Activated B cell treated with CpG ODN at 0.5 μM for 24 hours (primary cell): Measurements from ENCODE around the gene VAT1. TPM values are rescaled to one million over a fixed set of nuclear protein-coding genes. Genes with fewer than 3 reads are reported as not detected.

ENCODE experiments used
- ATAC-seq: fragments of 200-7000 bp; cut with Tn5 transposase; one replicate; pipeline ENCODE4 v1.10.0; 2021; ENCODE audit warnings: low read depth, mild to moderate bottlenecking, moderate library complexity
- CTCF ChIA-PET: fragments of 350-600 bp; sonication (Branson Sonifier 250); formaldehyde crosslinking; loops from one replicate; lab custom pipeline; 2021; ENCODE audit warnings: antibody characterized with exemption; lab: Charles Lee
- POLR2A ChIA-PET: fragments of 350-600 bp; sonication (Branson Sonifier 250); formaldehyde crosslinking; loops from one replicate; lab custom pipeline; 2021; ENCODE audit warnings: antibody characterized with exemption; lab: Charles Lee
- DNase-seq: peaks from one replicate; pipeline ENCODE4 v3.0.0; 2022
- H3K27ac Mint-ChIP-seq: one replicate; pipeline ENCODE4 v1.8.0; 2020; ENCODE audit warnings: mixed read lengths
- H3K27me3 Mint-ChIP-seq: one replicate; pipeline ENCODE4 v1.8.0; 2021; ENCODE audit warnings: mixed read lengths
- H3K36me3 Mint-ChIP-seq: one replicate; pipeline ENCODE4 v1.8.0; 2021; ENCODE audit warnings: low read depth, mixed read lengths
- H3K4me1 Mint-ChIP-seq: one replicate; pipeline ENCODE4 v1.8.0; 2021; ENCODE audit warnings: mixed read lengths
- H3K4me3 Mint-ChIP-seq: one replicate; pipeline ENCODE4 v1.8.0; 2020; ENCODE audit warnings: mild to moderate bottlenecking, mixed read lengths
- H3K9me3 Mint-ChIP-seq: one replicate; pipeline ENCODE4 v1.8.0; 2020; ENCODE audit warnings: mixed read lengths
- intact Hi-C: fragments of 100-400 bp; cut with micrococcal nuclease; formaldehyde crosslinking; loops from one replicate; pipeline ENCODE4 v1.15.1; 2024
- total RNA-seq: library from RNA; stranded (reverse); gene quantifications from 2 replicates; pipeline ENCODE4 v1.2.3, GENCODE V29; 2022
- TF ChIP-seq, protein P1 (sequence below): fragments of 200-600 bp; IDR thresholded peaks from one replicate; pipeline ENCODE4 v1.8.0; 2022; ENCODE audit warnings: antibody characterized with exemption, mild to moderate bottlenecking

The VAT1 gene
- total RNA-seq, result 34.4 and 38.5 TPM in 2 replicates

DNA sequence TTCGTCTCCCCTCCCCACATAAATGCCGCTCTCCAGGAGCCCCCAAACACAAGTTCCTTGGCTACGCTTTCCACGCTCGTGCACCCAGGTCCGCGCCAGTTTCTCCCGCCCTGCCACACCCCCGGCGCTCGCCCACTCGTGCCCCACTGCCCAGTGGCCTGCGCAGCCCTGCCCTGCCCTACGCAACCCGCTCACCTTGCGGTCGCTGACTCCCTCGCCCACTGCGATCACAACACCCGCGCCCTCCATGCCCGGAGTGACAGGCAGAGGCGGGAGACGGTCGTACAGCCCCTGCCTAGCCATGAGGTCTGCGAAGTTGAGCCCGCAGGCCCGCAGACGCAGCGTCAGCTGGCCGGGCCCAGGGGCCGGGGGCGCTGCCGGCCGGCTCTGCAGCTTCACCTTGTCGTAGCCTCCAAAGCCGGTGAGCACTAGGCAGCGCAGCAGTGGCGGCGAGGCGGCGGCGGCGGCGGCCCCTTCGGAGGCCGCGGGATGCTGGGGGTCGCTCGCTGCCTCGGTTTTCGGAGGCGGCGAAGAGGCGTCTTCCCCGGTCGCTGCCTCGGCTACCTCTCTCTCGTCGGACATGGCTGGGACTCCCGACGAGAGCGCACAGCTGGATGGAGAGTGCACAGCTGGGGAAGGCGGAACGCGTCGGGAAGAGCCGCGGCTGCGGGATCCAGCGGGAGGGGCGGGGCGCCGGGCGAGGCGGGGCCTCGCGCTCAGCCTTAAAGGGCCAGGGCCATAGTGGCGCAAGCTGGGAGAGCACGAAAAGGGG, at the start of gene VAT1:
TSS of gene VAT1 (minus strand) at position 645 of the 772 bp plus-strand sequence. CDS start at position 582, 63 bp downstream.
- TF ChIP-seq, protein P1, sequence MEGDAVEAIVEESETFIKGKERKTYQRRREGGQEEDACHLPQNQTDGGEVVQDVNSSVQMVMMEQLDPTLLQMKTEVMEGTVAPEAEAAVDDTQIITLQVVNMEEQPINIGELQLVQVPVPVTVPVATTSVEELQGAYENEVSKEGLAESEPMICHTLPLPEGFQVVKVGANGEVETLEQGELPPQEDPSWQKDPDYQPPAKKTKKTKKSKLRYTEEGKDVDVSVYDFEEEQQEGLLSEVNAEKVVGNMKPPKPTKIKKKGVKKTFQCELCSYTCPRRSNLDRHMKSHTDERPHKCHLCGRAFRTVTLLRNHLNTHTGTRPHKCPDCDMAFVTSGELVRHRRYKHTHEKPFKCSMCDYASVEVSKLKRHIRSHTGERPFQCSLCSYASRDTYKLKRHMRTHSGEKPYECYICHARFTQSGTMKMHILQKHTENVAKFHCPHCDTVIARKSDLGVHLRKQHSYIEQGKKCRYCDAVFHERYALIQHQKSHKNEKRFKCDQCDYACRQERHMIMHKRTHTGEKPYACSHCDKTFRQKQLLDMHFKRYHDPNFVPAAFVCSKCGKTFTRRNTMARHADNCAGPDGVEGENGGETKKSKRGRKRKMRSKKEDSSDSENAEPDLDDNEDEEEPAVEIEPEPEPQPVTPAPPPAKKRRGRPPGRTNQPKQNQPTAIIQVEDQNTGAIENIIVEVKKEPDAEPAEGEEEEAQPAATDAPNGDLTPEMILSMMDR, result no peak
- ATAC-seq (peak; percentile 46), DNase-seq (peak; percentile 66)
- ChIA-PET POLR2A (interaction anchor here (0.6 to 2.5 kb wide), 15 partner anchors 9 to 1099 kb away, joined by 3 to 22 read pairs (median 5); partner anchors contain the start of genes BRCA1, IFI35, RPL27 and TMEM106A), CTCF (interaction anchor here (0.9 kb wide), 1 partner anchor 24 kb away, joined by 3 read pairs; the partner anchor contains the start of gene RPL27)
- peak within 1 kb of the TSS; percentile 78 for H3K27ac Mint-ChIP-seq
- no peaks in the 10 kb centered on the region for H3K9me3 Mint-ChIP-seq
- H3K36me3 Mint-ChIP-seq, result peaks cover 11% of the 10 kb centered on the region
- intact Hi-C loops, result loop anchor here (1.0 to 5.0 kb wide), 4 partner anchors 15 to 190 kb away; partner anchors contain the start of genes BRCA1, IFI35, RPL27 and TMEM106A
- peak within 1 kb of the TSS; percentile 92 for H3K4me3 Mint-ChIP-seq
- H3K27me3 Mint-ChIP-seq, result no peaks in the 10 kb centered on the region
- H3K4me1 Mint-ChIP-seq, result peaks cover 24% of the 10 kb centered on the region

DNA sequence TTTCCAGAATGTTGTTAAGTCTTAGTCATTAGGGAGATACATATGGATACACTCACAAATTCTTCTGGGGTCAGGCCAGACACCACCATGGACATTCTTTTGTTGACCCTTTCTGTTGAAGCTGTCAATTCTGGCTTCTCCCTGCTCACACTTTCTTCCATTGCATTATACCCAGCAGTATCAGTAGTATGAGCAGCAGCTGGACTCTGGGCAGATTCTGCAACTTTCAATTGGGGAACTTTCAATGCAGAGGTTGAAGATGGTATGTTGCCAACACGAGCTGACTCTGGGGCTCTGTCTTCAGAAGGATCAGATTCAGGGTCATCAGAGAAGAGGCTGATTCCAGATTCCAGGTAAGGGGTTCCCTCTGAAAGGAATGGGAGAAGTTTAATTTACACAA, 48.7 kb upstream of the VAT1 start:
- Mint-ChIP-seq H3K4me1 (no peaks in the 10 kb centered on the region), H3K36me3 (no peaks in the 10 kb centered on the region), H3K4me3 (no peak overlapping the region), H3K27ac (no peak overlapping the region), H3K9me3 (no peaks in the 10 kb centered on the region), H3K27me3 (no peaks in the 10 kb centered on the region)
- ChIA-PET CTCF (no interaction called here), POLR2A (no interaction called here)
- TF ChIP-seq, protein P1, result no peak
- intact Hi-C loops, result no loop called here
- DNase-seq (no peak), ATAC-seq (no peak)

DNA sequence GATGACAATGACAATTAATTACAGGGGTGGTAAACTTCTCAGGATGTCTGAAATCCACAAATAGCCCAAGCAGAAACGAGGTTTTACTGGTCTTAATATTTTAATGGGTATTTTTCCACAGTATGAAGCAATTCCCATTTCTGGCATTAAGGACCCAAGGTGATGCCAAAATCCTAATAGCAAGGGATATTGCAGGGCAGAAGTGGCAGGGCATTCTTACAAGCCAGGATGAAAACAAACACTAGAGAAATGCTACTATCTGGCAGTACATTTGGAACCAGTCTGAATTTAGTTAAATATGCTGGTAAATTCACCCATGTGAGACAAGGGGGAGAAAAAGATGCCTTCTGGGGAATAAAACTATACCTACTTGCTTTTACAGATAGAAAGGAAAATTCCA, 48.1 kb upstream of the VAT1 start:
- Mint-ChIP-seq H3K27ac (no peak overlapping the region), H3K36me3 (no peaks in the 10 kb centered on the region), H3K9me3 (no peaks in the 10 kb centered on the region), H3K4me3 (no peak overlapping the region), H3K27me3 (no peaks in the 10 kb centered on the region), H3K4me1 (no peaks in the 10 kb centered on the region)
- TF ChIP-seq, protein P1, result no peak
- ATAC-seq (no peak), DNase-seq (no peak)
- ChIA-PET POLR2A (no interaction called here), CTCF (no interaction called here)
- intact Hi-C loops, result no loop called here

DNA sequence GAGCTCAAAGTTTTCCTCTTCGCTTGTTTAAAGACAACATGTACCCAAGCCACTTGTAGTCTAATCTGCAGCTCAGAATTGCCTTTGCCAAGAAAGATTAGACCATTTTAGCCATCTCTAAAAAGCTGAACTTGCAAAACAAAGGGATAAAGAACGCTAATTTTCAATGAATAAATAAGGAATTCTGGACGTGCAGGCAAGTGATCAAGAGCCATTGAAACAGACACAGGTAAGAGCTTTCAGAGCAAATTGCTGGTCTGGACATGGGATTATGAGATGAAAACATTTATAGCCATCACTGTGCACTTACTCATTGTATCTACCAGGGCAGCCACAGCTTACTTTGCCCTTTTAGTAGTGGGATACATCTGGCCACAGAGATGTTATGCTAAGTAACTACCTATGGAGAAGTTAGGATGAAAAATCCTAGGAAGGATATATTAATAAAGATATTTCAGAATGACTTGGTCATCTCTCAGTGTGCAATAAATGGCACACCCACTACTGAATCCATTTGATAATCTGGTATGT, 47.2 kb upstream of the VAT1 start:
- intact Hi-C loops, result no loop called here
- CTCF ChIA-PET, result no interaction called here
- DNase-seq (no peak), ATAC-seq (no peak)
- Mint-ChIP-seq H3K27me3 (no peaks in the 10 kb centered on the region), H3K36me3 (no peaks in the 10 kb centered on the region), H3K9me3 (no peaks in the 10 kb centered on the region), H3K4me3 (no peak overlapping the region), H3K27ac (no peak overlapping the region), H3K4me1 (no peaks in the 10 kb centered on the region)
- TF ChIP-seq, protein P1, result no peak
- POLR2A ChIA-PET, result no interaction called here

DNA sequence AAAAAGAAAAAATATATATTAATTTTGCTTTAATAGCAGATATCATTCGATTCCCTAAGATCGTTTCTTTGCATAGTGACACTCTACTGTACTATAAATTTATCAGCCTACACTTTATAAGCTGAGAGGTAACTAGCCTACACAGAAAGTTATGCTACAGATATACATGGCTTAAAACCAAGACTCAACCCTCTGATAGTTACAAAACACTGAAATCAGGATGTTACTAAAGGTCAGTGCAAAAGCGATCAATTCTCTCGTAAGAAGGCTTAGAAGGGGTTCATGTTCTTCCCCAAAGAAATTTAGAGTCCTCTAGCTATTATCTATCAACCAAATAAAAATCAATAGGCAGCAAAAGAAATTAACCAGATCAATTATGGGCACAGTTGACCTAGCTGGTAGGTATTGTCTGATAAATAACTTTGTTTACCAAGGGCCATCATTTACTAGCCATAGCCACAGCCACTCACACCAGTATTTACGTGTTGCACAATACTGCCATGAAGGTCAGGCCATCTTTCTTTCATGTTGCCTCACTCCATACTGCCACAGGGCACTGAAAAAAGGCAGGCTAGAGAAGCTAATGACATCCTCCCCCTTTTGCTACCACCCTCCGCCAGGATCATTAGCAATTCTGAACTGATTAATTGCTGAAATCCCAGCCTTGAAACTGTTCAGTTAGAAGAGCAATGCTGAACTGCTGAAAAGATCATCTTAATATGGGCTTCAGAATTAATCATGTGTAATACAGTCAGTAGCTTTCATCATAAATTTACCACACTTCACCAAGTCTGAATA, 46.6 kb upstream of the VAT1 start:
- Mint-ChIP-seq H3K4me1 (no peaks in the 10 kb centered on the region), H3K27ac (no peak overlapping the region), H3K36me3 (no peaks in the 10 kb centered on the region), H3K27me3 (no peaks in the 10 kb centered on the region), H3K9me3 (no peaks in the 10 kb centered on the region), H3K4me3 (no peak overlapping the region)
- ChIA-PET POLR2A (no interaction called here), CTCF (no interaction called here)
- ATAC-seq (no peak), DNase-seq (no peak)
- intact Hi-C loops, result no loop called here
- TF ChIP-seq, protein P1, result no peak
